ENCODE data around the gene EFCAB8.

Gene EFCAB8

DNA sequence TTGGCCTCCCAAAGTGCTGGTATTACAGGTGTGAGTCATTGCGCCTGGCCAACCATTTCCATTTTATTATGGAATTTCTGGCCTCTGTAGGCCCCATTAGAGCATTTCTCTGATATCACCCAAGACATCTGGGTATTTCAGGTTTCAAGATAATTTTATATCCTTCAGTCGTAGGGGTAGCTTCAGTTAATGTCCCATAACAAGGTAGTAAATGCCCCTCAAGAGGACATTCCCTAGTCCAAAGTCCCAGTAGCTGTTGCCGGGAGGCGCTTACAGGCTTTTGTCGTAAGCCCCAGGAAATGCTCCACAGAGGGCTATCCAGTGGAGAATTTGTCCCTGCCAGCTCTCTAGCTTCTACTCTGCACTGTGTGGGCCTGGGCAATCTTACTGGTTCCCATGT lies 24.4 kb downstream of the EFCAB8 start:
- H3K4me1 Mint-ChIP-seq: peaks cover 36% of the 10 kb centered on the region
- TF ChIP-seq, protein P1, sequence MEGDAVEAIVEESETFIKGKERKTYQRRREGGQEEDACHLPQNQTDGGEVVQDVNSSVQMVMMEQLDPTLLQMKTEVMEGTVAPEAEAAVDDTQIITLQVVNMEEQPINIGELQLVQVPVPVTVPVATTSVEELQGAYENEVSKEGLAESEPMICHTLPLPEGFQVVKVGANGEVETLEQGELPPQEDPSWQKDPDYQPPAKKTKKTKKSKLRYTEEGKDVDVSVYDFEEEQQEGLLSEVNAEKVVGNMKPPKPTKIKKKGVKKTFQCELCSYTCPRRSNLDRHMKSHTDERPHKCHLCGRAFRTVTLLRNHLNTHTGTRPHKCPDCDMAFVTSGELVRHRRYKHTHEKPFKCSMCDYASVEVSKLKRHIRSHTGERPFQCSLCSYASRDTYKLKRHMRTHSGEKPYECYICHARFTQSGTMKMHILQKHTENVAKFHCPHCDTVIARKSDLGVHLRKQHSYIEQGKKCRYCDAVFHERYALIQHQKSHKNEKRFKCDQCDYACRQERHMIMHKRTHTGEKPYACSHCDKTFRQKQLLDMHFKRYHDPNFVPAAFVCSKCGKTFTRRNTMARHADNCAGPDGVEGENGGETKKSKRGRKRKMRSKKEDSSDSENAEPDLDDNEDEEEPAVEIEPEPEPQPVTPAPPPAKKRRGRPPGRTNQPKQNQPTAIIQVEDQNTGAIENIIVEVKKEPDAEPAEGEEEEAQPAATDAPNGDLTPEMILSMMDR (IDR thresholded peaks at IDR 0.05): no peak
- no peak for DNase-seq
- no peaks in the 10 kb centered on the region for H3K9me3 Mint-ChIP-seq
- no peak overlapping the region for H3K4me3 Mint-ChIP-seq
- H3K36me3 Mint-ChIP-seq (ENCODE audit: low read depth): no peaks in the 10 kb centered on the region
- H3K27ac Mint-ChIP-seq: no peak overlapping the region
- no peaks in the 10 kb centered on the region for H3K27me3 Mint-ChIP-seq (ENCODE audit: low read depth, poor library complexity)

DNA sequence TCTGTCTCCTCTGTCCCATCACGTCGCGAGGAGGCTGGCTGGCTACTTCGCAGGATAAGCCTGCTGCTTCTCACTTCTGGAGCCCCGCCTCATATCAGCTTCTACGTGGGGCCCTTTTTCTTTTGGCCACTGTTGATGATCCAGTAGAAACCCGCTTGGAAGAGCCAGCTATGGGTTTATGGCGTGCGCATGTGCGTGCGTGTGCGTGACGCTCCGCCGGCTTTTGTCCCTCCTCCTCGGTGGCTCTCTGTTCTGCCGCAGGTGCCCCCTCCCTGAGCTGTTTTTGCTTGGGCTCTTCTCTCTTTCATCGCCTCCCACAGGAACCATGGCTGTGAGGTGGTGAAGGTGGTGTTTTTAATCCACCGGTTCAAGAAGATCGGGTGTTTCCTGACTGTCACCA lies 26.5 kb downstream of the EFCAB8 start:
- H3K9me3 Mint-ChIP-seq: no peaks in the 10 kb centered on the region
- TF ChIP-seq, protein P1 (IDR thresholded peaks at IDR 0.05): no peak
- no peaks in the 10 kb centered on the region for H3K36me3 Mint-ChIP-seq (ENCODE audit: low read depth)
- H3K4me3 Mint-ChIP-seq: no peak overlapping the region
- peaks cover 27% of the 10 kb centered on the region for H3K4me1 Mint-ChIP-seq
- peak overlapping the region; percentile 27 for H3K27ac Mint-ChIP-seq
- no peaks in the 10 kb centered on the region for H3K27me3 Mint-ChIP-seq (ENCODE audit: low read depth, poor library complexity)
- DNase-seq: no peak

DNA sequence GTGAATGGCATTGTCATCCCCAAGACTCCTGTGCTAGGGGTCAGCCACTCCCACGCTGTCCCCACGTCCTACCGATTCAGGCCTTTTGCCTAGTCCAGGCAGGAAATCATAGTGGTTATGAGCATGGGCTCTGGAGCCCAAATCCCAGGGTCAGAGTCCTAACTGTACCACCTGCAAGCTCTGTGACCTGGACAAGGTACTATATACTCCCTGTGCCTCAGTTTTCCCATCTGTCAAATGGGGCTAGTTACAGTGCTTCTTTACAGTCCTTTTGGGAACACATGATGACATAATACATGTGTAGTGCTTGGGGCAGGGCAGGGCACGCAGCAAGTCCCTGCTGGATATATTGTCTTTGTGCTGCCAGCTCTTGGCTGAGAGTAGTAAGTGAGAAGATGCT lies 27.2 kb downstream of the EFCAB8 start:
- Mint-ChIP-seq H3K27me3 (ENCODE audit: low read depth, poor library complexity) (no peaks in the 10 kb centered on the region), H3K4me1 (peaks cover 27% of the 10 kb centered on the region), H3K9me3 (no peaks in the 10 kb centered on the region), H3K4me3 (no peak overlapping the region), H3K36me3 (ENCODE audit: low read depth) (no peaks in the 10 kb centered on the region), H3K27ac (no peak overlapping the region)
- DNase-seq: no peak
- TF ChIP-seq, protein P1 (IDR thresholded peaks at IDR 0.05): no peak

DNA sequence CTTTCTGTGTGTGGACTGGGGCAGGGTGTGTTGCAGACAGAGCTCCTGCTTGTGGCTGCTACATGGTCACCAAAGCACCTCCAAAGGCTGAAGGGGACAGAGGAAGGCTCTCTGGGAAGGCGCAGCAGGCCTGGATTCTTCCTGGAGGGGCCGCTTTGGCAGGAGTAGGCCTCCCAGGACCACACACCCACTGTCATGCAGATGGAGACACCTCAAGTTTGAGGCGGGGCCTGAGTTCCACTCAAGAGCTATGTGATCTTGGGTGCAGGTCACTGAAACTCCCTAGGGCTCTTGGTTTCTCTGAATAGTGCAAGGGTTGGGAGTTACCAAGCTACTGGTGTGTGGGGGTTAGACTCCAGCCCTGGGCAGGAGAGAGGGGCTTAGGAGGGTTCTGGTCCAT lies 27.9 kb downstream of the EFCAB8 start:
- no peaks in the 10 kb centered on the region for H3K9me3 Mint-ChIP-seq
- H3K27ac Mint-ChIP-seq: no peak overlapping the region
- H3K27me3 Mint-ChIP-seq (ENCODE audit: low read depth, poor library complexity): no peaks in the 10 kb centered on the region
- H3K4me3 Mint-ChIP-seq: no peak overlapping the region
- no peaks in the 10 kb centered on the region for H3K36me3 Mint-ChIP-seq (ENCODE audit: low read depth)
- TF ChIP-seq, protein P1 (IDR thresholded peaks at IDR 0.05): no peak
- peaks cover 27% of the 10 kb centered on the region for H3K4me1 Mint-ChIP-seq
- no peak for DNase-seq

DNA sequence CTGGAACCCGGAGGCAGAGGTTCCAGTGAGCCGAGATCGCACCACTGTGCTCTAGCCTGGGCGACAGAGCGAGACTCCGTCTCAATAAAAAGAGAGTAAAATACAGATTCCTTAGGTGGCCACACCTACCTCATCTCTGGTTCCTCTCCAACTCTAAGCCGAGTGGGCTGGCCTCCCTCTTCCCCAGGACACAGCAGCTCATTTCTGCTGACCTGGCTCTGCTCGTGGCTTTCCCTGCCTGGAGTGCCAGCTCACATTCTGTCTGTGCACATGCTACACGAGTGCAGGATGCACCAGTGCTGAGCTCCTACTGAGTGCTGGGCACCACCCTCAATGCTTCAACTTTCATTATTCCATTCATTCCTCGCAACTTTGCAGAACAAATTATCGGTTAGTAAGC lies 28.8 kb downstream of the EFCAB8 start:
- TF ChIP-seq, protein P1 (IDR thresholded peaks at IDR 0.05): no peak
- no peaks in the 10 kb centered on the region for H3K9me3 Mint-ChIP-seq
- DNase-seq: no peak
- no peaks in the 10 kb centered on the region for H3K36me3 Mint-ChIP-seq (ENCODE audit: low read depth)
- H3K4me1 Mint-ChIP-seq: peaks cover 32% of the 10 kb centered on the region
- no peaks in the 10 kb centered on the region for H3K27me3 Mint-ChIP-seq (ENCODE audit: low read depth, poor library complexity)
- no peak overlapping the region for H3K27ac Mint-ChIP-seq
- H3K4me3 Mint-ChIP-seq: no peak overlapping the region

DNA sequence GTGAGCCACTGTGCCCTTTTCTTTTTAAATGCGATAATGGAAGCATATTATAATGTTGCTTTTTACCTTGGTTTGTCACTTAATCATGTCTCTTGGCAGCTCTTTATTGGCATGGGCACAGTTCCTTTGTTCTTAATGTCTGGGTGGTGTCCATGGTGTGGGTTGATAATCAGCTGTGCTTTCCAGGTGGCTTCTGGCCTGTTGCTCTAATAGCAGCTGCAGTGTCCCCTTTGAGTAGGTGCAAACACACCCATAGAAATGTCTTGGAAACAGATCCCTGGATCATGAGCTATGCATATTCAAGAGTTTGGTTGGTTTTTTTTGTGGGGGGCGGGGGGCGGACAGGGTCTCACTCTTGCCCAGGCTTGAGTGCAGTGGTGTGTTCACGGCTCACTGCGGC lies 29.9 kb downstream of the EFCAB8 start:
- Mint-ChIP-seq H3K27me3 (ENCODE audit: low read depth, poor library complexity) (no peaks in the 10 kb centered on the region), H3K4me3 (no peak overlapping the region), H3K9me3 (no peaks in the 10 kb centered on the region), H3K36me3 (ENCODE audit: low read depth) (no peaks in the 10 kb centered on the region), H3K4me1 (peaks cover 40% of the 10 kb centered on the region), H3K27ac (no peak overlapping the region)
- TF ChIP-seq, protein P1 (IDR thresholded peaks at IDR 0.05): no peak
- no peak for DNase-seq

Data from nephron progenitor cell (in vitro differentiated cells).